ENCODE measurements around the gene UGT1A7.

Gene UGT1A7

DNA sequence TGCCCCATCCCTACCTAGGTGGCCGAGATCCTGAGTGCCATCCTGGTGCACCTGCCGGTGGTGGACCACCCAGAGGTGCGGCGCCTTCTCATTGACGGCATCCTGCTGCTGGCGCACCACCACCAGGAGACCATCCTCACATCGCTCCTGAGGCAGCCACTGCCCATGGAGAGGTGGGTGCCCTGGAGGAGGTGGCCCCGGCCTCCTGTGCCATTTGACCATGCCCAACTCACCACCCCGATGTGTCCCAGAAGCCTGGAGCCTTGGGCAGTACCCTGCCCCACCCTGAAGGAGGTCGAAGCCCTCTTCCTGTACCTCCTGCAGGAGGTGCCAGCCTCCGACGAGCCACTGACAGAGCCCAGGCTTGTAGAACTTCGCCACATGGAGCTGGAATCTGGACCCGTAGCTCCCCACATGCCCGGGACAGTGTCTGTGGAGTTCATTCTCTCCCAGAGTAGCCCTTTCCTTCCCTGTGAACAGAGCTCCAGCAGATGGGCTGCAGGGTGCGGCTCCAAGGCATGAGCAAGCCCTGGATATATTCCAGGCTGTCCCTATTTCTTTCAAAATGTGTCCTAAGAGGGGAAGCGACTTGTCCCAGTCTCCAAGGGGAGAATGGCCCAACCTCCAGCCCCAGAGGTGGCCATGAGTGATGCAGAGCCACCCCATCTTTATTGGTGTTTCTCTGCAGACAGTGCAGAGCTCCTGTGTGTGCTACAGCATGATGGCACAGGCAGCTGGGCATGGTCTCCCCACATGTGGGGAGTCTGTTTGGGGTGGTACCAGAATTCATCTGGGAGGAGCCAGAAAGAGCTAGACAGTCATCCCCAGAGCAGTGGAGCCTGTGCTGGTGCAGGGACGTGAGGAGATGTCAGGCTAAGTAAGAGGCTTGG lies 138.4 kb downstream of the UGT1A7 start:
- DNase-seq: no peak

DNA sequence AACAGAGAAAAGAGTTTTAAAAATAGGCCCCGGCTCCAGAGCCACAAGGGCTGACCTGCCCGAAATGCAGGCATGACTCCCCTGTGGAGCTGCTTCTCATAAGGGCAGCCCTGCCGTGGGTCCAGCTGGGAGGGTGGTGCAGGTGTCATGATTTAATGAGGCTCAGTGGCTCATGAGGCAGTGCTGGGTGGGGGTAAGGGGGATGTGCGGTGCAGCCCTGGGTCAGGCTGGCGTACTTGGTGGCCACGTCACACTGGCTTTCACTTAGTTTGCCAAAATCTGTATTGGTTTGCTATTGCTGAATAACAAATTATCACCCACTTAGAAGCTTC lies 139.0 kb downstream of the UGT1A7 start:
- no peak for DNase-seq

DNA sequence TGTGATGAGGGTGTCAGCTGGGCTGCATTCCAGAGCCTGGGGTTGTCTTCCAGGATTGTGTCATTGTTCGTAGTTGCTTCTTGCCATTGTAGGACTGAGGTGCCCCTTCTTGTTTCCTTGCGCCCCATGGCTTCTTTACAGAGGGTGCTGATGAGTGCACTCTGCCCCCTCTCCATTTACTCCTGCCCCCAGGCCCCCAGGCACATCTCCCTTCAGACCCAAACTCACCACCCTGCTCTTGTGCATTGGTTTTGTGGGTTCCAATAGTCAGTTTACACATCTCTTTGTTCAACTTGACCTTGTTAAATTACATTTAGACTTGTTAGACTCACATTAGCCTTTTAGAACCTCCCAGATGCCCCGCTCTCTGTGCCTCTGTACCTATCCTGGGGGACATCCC lies 139.5 kb downstream of the UGT1A7 start:
- DNase-seq: no peak

DNA sequence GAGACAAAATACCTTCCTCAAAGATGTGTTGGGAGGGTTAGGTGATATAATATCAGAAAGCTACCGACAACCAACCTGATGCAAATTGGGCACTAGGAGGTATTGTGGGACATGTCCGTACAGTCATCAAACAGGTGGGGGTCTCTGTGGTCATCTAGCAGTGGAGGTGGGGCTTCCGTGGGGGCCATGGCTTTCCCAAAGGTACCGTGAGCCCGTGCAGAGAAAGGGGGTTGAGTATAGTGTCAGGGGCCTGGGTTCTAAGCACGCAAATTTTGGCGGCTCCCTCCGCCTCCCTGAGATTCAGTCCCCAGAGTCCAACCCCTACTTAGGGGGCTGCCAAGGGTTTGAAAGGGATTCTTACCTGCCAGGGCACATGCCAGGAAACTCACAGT lies 140.0 kb downstream of the UGT1A7 start:
- no peak for DNase-seq

DNA sequence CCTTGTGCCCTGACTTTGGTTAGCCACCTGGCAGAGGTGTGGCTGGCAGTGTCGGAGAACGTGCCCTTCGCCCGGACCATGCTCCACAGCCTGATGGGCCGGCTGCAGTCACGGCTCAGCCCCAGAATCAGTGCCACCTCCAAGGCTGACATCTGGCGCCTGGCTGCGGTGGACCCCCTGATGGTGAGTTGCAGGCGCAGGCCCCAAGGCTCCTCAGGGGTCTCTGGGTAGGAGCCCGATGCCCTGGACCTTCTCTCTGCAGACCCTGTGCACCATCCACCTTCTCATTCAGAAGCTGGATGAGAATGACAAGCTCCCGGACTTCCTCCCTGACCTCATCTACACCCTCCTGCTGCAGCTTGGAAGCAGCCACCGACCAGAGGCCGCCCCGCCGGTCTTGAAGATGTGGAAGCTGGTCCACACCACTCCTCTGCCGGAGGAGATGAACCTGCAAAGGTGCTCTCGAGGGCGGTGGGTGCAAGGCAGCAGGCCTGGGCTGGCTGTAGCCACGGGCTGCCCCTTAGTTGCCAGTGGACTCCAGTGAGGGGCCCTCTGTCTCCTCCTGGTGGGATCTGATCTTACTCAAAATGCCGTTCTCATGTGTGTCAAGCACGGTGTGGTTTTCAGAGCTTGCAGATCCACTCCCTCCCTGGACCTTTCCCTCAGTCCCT lies 140.5 kb downstream of the UGT1A7 start:
- DNase-seq: no peak
